Fibroblast of peridontal ligament (primary cell): ENCODE data around the gene UBAC2.
"Not testable (repeated sequence)": the region's sequence is repeated elsewhere in the genome, so short reads cannot be mapped to it uniquely, and the experiment has no call there.

Experiments used
- DNase-seq: peaks from one replicate; pipeline ENCODE4 v3.0.0-alpha.2; 2010; ENCODE audit errors: extremely low read depth

Gene UBAC2

DNA sequence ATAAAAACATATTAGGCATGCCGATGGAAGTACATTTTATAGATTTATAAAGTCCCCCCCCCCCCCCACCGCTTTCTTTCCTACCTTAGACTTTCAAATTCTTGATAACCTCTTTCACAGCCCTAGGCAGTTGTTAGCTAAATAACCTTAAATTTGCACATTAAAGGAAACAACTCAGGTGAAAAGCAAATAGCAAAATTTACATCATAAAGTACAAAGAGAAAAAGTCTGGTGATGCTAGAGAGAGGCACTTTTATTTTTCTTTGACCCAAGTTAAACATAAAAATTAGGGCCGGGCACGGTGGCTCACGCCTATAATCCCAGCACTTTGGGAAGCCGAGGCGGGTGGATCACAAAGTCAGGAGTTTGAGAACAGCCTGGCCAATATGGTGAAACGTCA lies 15.0 kb upstream of the UBAC2 start:
- DNase-seq: no peak

DNA sequence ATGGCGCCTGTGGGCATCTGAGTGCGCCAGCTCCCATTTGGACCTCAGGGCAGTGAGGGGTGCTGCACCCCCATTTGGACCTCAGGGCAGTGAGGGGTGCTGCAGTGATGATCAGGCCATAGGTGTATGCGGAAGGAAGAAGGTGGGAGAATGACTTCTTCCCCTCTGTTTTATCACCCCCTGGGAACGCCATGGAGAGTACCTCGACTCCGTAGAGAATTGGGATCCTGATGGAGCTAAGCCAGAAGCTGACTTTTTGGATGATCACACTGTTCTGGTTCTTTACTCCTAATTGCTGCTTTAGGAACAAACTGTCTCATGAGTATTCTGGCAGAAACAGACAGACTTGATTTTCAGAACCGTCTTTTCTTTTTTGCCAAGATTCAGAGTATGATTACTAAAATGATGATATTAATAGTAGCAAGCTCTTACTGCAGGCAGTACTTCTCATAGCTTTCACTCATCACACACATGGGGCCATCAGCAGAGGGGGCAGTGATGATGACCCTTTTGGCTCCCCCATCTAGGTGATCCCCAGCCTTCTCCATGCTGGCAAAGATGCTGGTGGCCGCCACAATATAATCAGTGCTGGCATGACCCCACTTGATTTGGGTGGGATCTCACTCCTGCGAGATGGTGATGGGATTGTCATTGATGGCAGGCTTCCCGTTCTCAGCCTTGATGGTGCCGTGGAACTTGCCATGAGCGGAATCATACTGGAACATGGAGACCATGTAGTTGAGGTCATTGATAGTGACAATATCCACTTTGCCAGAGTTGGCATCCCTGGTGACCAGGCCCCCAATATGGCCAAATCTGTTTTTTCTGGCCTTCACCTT lies 10.3 kb upstream of the UBAC2 start:
- DNase-seq: no peak

DNA sequence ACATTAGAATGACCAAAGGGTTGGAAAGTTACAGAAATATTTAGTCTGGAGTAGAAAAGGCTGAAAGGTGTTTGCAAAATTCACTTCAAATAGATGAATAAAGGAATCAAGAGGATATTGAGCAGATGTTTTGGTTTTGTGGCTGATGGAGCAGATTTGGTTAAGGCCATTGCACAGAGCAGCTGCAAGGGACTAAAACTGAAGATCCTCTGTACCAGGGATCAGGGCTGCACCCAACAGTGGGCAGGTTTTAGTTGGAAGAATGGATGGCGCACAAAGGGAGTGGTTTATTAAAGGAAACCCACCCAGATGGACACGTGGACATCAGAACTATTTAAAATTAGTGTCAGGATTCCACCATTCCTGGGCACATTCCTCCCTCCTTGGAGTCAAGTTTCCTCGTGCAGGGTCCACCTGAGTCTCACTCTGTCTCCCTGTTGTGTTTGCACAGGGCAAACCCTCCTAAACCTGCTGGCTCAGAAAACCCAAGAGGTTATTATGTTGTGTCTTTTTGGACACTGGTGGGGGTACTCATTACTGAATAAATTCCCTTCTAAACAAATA lies 9.2 kb upstream of the UBAC2 start:
- no peak for DNase-seq

DNA sequence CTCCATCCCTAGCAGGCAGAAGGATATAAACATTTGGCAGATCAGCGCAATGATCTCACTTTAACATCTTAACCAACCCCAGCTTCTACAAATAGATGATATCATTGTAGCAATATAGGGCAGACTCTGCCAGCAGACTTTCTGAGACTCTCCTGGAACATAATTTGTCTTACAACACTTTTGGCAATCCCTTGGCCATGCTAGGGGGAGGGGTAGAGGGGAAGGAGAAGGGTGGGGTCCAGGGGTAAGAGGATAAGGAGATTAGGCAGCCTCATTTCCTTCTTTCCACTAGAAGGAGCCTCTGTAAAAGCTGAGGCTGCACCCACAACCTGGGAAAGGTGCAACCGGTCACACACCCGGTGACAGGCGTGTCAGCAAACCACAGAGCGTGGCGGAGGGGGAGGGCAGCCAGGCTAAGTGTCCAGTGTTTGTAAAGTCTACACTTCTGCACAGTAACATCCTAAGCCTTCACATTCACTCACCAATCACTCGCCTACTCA lies 8.7 kb upstream of the UBAC2 start:
- peak; percentile 56 for DNase-seq

DNA sequence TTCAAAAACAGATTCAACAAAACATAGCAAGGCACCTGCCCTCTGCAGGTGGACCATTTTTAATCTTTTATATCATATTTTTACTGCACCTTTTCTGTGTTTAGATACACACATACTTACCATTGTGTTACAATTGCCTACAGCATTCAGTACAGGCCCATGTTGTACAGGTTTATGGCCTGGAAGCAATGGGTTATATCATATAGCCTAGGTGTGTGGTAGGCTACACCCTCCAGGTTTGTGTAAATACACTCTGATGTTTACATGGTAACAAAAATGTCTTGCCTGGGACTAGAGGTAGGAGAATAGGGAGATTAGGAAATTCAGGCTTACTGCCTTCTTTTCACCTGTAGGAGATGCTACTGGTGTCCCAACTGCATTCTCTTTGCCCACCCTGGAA lies 8.2 kb upstream of the UBAC2 start:
- no peak for DNase-seq

DNA sequence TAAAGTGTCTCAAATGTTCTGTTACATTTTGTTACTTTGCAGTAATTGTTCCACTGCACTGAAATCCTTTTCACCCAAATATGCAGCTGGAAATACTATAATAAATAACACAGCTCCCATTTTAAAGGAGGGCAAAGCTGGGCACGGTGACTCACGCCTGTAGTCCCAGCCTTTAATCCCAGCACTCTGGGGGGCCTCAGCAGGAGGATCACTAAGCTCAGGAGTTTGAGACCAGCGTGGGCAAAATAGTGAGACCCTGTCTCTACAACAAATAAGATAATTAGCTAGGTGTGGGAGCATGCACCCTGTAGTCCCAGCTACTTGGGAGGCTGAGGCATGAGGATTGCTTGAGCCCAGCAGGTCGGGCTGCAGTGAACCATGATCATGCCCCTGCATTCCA lies 7.5 kb upstream of the UBAC2 start:
- no peak for DNase-seq

DNA sequence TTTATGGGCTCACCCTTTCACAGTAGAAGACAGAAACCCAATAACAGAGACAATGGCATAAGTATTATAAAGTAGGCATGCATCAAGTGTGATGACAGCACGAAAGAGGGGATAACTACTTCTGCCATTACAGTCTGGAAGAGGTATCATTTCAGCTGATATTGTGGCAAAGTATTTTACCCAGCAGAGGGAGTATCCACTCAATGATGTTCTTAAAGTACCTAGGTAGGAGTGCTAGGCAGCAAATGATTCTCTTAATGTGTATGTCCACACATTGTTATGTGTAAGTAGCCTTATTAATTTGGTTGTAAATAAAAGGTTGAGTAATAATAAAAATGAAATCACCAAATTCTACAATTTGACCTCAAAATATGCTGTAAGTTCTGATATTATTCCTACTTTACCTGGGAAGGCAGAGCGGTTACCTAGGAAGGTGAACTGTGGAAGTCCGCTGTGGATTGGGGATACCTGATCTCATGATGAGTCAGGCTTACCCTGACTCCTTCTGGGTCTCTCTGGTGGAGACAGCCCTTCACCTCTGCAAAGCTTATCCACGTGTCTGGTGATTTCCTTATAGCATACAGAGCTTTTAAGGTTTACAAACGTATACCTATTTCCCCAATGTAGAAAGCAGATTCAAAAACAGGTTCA lies 4.1 kb upstream of the UBAC2 start:
- DNase-seq: no peak

DNA sequence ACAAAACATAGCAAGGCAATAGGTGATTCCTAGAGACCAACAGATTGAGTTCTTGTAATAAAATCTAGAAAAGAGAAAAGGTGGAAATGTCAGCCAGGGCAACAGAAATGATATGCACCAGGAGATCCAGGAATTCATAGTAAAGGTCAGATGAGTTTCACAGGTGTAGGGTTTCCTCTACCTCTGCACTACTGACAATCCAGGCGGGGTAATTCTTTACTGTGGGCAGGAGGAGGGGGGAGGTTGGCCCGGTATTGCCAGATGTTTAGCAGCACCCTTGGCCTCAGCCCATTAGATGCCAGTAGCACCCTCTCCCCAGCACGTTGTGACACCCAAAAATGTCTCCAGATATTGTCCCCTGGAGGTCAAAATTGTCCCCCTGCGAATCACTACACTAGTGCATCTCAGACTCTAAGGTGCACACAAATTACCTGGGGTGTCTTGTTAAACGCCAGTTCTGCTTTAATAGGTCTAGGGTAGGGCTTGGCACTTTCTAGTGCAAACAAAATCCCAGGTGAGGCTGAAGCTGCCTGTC lies 3.5 kb upstream of the UBAC2 start:
- no peak for DNase-seq

DNA sequence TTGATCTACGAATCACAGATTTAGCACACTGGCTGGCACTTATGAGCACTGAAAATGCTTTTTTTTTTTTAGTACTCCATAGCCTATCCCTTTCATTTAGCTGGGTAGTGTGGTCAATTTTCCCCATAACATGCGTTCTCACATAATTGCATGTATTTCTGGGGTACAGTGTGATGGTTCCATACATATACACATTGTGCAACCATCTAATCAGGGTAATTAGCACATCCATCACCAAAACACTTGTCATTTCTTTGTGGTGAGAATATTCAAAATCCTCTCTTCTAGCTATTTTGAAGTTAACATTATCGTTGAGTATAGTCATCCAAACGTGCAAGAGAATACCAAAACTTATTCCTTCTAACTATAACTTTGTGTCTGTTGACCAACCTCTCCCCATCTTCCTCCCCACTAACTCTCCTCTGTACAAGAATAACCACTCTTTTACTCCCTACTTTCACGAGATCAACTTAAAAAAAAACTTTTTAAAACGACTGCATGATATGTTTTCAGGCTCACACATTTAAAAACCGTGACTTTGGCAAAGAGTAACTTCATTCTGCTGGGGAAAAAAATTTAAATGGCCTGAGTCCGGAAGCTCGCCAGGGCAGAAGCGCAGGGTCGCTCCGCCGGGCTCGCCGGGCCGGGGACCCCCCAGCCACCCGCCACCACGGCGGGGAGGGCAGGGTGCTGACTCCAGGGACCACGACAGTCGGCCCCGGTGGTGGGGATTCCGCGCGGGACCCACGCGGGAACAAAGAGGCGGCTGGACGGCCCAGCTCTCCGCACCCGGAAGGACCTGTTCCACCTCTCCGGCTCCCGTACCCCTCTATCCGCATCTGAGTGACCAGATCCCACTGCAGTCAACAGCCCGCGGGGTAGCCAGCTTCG lies 868 bp upstream of the UBAC2 start:
- DNase-seq: peak; percentile 34

DNA sequence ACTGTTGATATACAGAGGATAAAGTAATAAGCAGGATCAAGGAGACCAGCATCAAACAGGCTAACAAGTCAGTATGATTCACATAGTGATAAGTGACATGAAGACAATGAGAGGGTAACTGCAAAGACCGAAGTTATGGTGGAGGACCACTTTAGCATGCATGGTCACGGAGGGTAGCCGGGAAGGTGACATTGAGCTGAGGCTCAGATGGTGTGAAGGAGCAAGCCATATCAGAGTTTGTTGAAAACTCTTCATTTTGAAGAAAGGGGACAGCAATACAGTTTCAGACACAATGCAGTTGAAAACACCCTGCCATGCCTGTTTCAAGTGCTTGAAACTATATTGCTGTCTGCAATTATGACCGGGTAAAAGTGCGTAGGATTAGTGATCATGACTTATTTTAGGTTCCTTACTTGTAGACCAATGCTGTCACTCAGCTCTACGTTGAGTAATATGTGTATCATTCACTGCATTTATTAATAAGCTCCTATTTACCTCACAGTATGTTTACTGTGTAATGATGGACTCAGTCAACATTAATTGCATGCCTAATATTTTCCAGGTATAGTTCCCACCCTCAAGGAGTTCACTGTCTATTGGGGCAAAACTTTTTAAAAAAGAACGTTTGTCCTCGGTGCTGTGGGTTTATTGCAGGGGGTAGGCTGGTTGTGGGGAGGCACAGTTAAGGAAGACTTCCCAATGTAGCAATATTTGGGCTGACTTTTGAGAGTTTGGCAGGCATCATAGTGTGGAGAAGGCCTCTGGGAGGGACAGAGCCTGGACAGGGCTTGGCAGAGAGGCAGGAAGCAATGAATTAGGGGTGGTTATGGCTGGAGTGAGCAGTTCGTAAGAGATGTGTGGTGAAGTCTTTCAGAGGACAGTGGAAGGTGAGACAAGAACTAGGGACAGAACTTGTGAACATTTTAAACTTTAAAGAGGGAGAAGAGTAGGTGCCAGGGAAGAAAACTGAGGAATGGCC lies 3.2 kb downstream of the UBAC2 start:
- DNase-seq: no peak

DNA sequence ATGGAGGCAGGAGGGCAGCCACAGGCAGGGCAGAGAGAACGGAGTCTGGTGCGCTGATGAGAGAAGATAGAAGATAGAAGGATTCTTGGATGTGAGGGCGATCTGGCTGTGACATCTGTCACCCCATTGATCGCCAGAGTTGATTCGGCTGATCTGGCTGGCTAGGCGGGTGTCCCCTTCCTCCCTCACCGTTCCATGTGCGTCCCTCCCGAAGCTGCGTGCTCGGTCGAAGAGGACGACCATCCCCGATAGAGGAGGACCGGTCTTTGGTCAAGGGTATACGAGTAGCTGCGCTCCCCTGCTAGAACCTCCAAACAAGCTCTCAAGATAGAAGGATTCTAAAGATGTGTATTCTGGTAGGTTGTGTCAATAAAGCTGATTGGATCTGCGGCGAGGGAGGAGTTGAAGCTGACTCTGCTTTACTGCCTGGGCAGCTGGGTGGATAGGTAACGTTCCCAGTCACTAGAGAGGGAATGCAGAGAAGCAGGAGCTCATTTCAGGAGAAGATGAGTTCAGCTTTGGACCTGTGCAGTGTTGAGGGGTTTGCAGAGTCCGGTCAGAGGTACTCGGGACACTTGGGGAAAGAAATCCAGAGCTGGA lies 5.1 kb downstream of the UBAC2 start:
- DNase-seq: no peak

DNA sequence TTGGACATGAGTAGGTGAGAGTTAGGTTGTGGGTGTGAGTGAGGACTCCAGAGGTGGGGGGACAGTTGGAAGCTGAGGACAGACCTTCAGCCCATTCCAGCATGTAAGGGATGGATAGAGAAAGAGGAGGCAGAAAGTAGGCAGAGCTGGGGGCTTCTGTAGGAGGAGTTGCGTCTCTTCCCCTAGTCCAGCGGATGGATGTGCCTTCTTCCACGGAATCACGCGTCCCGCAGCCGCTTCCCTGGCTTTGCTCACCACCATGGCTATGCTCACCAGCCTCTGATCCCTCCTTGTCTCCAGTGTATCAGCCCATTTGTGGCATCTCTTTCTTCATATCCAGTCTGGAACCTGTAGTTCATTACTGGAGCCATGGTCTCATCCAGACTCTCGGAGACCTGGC lies 5.6 kb downstream of the UBAC2 start:
- no peak for DNase-seq

DNA sequence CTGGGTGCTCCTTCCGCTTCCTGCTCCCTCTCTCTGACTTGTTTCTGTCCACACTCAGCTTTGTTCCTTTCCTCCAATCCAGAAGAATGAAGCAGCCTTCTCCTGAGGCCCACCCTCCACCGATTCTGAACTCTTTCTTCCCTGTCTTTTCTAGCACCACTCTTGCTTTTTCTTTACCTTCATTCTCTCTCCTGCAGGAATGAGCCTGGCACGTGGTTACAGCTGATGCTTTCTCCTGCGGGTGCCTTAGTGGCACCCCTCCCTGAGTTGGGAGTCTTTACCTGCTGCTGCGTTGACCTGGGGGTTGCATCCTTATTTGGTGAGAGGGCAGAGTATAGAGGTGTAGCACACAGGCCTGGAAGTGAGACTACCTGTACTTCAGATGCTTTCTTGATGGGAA lies 6.2 kb downstream of the UBAC2 start:
- no peak for DNase-seq

DNA sequence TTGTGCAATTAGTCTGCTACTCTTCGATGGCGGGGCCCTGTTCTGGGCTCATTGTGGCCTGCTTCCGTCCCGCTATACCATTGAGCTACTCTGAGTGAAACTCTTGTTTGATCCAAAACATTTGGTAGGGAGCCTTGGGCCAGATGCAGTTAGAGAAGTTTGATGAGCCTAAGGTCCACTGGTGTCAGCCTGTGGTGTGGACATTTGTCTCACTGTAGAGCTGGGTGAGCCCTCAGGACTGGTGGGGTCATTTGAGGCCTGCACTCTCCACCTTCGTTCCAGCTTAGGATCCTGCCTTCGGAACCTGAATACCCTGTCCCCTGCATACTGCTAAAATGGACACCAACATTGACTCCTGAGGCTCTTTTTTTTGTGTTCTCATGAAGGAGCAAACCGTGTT lies 6.9 kb downstream of the UBAC2 start:
- no peak for DNase-seq

DNA sequence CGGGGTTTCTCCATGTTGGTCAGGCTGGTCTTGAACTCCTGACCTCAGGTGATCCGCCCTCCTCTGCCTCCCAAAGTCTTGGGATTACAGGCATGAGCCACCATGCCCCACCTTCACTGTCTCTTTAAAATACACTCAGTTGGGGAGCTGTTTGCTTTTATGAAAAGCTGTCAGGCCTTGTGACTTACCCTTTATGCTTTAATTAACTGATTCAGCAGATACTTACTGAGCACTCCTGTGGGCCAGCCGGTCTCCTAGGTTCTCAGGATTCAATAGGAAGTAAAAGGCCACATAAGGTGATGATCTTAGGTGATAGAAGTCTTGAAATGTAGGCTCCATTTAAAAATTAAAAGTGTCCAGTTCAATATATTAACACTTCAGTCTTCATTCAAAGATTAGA lies 7.5 kb downstream of the UBAC2 start:
- no peak for DNase-seq

DNA sequence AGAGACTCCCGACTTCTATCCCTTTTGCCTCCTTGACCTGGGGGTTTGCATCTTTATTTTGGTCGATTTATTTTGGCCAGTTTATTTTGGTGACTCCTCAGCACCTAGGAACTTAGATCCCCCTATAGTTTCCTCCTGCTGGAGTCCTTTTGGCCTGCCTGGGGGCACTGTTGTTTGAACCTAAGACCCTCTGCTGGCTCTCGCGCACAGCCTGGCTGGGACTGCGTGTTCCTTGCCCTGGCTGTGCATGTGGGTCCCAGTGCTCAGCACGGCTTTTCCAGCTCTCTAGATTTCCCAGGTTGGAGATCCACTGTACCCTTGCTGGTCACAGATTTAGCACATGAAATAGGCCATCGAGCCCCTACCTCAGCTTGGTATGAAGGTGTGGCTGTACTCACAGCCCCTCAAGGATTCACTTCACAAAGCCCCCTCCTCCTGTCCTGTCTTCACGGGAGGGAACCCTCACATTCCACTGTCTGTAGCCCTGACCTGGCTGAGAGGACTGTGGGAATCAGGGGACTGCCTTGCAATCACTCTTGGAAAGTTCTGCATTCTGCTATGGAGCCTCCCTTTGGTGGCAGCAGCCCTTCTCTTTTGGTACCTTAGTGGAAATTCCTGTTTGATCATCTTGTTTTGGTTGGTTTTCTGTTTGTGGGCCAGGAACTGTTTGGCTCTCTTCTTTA lies 8.3 kb downstream of the UBAC2 start:
- DNase-seq: no peak

DNA sequence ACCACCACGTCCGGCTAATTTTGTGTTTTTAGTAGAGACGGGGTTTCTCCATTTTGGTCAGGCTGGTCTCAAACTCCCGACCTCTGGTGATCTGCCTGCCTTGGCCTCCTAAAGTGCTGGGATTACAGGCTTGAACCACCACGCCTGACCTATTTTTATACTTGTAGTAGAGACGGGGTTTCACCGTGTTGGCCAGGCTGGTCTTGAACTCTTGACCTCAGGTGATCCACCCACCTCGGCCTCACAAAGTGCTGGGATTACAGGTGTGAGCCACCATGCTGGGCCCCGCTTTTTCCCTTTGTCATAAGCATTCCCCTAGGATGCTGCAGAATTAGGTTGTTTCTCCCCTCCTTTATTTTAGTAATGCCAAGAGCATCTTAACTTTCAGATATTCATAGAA lies 10.0 kb downstream of the UBAC2 start:
- DNase-seq: not testable (repeated sequence)

DNA sequence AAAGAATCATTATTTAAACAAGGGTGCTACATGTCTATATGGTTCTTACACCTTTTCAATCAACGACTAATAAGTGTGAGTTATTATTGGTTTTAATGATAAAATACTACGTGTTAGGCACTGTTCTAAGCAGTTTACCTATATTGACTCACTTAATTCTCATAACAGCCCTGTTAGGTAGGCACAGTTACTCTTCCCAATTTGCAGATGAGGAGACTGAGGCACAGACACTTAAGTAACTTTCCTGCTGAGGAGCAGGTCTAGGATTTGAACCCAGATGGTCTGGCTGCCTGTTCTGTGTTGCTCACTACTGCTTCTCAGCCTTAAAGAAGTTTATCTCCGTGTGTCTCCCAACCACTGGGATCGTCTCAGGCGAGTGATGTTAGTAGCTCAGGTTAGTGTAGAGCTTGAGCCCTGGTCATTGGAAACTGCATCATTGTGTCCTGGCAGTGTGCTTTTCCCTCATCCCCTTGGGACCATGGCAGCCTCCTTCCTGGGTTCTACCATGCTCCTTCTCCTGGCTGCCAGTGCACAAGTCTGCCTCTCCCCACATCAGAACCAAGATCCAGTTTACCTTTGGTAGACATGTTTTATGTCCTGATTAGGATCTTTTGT lies 10.9 kb downstream of the UBAC2 start:
- DNase-seq: no peak

DNA sequence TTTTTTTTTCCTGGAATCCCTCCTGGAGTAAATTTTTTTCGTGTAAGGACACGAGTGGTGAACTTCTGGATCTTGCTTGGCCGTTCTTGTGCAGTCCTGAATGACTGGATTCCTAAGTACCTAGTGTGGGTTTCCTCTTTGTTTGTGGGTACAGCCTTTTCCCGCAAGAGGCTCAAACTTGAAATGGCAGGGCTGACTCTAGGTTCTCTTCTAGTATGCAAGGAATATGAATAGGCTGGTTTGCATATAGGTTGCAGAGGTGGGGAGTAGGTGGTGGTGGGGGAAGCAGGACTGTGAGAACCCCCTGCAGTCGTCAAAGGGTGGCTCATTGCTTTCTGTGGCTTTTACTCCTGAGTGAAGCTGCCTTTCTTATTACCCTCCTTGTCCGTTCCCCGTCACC lies 13.6 kb downstream of the UBAC2 start:
- no peak for DNase-seq
